ENCODE results near the gene YWHAE.
"Not testable (repeated sequence)": the region's sequence is repeated elsewhere in the genome, so short reads cannot be mapped to it uniquely, and the experiment has no call there.

The YWHAE gene

GRCh38 chr17:1373707-1374237, 26.2 kb downstream of the YWHAE start:
- no peak for DNase-seq

DNA sequence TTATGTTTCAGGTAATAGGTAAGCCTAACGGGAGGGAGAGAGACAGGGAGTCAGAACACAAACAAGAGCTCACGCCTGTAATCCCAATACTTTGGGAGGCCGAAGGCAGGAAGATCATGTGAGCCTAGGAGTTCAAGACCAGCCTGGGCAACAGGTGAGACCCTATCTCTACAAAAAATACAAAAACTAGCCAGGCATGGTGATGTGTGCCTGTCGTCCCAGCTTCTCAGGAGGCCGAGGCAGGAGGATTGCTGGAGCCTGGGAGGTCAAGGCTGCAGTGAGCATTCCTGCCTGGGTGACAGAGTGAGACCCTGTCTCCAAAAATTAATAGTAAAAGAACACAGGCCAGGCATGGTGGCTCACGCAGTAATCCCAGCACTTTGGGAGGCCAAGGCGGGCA, 27.4 kb downstream of the YWHAE start:
- no peak for DNase-seq

DNA sequence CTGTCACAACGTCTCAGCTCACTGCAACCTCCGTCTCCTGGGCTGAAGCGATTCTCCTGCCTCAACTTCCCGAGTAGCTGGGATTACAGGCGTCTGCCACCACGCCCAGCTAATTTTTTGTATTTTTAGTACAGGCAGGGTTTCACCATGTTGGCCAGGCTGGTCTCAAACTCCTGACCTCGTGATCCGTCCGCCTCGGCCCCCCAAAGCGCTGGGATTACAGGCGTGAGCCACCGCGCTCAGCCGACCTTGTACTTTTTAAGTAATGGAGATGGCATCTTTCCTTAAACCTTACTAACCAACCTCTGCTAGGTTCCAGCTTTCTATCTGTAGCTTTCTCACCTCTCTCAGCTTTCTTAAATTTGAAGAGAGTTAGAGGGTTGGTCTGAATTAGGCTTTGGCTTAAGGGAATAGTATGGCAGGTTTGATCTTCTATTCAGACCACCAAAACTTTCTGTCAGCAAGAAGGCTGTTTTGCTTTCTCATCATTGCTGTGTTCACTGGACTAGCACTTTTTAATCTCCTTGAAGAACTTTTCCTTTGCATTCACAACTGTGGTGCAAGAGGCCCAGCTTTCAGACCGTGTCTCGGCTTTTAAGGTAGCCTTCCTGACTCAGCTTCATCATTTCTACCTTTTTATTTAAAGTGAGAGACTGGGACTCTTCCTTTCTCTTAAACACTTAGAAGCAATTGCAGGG, 28.0 kb downstream of the YWHAE start:
- DNase-seq: no peak

GRCh38 chr17:1368588-1368987, 31.4 kb downstream of the YWHAE start:
- DNase-seq: no peak

DNA sequence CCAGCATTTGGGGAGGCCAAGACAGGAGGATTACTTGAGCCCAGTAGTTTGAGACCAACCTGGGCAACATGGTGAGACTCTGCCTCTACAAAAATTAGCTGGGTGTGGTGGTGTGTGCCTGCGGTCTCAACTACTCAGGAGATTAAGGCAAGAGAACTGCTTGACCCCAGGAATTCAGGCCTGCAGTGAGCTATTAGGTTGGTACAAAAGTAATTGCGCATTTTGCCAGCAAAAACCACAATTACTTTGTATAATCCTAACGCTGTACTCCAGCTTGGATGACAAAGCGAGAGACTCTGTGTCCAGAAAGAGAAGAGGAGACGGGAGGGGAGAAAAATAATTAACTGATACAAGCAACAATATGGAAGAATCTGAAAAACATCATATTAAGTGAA, 32.7 kb downstream of the YWHAE start:
- no peak for DNase-seq

GRCh38 chr17:1366234-1366633, 33.8 kb downstream of the YWHAE start:
- no peak for DNase-seq

GRCh38 chr17:1365445-1366039, 34.5 kb downstream of the YWHAE start:
- DNase-seq: peak; percentile 70

DNA sequence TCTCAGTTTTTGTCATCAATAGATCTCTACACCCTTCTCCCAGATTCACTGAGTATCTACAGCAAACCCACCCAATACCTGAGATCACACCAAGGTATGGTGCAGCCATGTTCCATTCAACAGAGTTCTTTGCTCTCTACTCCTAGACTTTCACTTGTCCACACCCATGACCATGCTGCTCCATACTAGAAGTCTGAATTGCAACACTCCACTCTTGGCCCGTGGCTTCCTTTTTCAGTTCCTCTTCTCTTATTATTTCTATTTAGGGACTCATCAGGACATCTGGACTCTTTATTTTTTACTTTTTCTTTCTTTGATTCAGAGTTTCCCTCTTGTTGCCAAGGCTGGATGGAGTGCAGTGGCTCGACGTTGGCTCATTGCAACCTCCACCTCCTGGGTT, 37.1 kb downstream of the YWHAE start:
- DNase-seq: no peak

DNA sequence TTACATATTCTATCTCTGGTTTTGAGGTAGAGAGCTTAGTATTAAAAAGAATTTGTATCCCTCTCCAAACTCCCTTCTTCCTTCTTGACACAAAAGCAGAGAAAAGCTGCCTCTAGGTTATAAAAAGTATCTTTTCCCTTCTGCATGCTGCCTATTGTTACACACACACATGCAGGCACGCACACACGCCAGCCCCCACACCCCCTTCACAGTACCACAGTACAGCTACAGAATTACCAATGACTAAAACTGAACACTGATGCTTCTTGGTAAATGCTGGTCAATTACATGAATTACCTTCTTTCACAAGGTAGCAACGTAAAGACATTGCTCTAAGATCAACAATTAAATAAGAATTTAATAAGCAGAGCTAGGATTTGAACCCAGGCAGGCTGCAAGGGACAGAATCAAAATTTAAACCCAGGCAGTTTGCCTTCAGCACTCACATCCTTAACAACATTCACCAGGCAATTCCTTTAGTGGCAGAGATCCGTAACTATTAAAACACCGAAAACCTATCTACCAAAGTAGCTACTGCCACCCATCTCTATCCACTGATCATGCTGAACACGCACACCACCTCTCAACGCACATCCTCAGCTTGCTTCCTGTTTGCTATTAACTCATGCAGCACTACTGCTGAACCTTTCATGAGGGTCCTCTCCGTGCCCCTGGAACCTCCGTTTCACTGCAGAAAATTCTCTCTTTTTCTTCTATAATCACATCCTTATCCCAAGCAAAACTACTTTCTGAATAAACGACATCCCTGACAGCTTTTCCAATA, 37.8 kb downstream of the YWHAE start:
- no peak for DNase-seq

- DNase-seq: no peak
Measured at GRCh38 chr17:1360975-1361374, 39.0 kb downstream of the YWHAE start.

GRCh38 chr17:1360315-1360714, 39.7 kb downstream of the YWHAE start:
- not testable (repeated sequence) for DNase-seq

- DNase-seq: no peak
Measured at GRCh38 chr17:1354030-1354429, 46.0 kb downstream of the YWHAE start.

GRCh38 chr17:1352530-1352929, 47.5 kb downstream of the YWHAE start:
- not testable (repeated sequence) for DNase-seq

DNA sequence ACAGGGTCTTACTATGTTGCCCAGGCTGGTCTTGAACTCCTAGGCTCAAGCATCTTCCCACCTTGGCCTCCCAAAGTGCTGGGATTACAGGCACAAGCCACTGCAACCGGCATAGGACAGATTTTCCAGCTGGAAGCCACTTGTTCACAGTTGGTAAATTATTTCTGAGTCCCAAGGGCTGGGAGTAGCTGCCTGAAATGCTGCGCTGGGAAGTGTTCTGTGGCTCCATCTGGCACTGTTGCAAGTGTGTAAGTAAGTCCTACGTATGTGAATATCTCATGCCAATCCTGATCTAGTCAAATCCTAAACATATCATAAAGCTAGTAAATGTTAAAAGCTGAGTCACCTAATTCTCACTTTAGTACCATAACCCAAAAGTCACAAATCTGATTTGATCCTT, 48.1 kb downstream of the YWHAE start:
- no peak for DNase-seq

DNA sequence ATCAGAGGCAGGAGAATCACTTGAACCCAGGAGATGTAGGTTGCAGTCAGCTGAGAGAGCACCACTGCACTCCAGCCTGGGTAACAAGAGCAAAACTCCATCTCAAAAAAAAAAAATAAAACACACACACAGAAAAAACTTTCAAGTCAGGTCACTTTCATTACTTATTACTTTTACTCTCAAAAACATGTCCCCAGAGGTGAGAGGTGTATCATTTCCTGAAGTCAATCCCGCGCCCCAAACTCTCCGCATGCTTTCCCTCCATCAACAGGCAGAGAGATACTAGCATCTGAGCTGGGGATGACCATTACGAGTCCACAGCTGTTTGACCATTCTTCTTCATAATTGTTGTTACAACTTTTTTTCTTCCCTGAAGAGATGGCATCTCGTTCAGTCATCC, 48.7 kb downstream of the YWHAE start:
- no peak for DNase-seq

DNA sequence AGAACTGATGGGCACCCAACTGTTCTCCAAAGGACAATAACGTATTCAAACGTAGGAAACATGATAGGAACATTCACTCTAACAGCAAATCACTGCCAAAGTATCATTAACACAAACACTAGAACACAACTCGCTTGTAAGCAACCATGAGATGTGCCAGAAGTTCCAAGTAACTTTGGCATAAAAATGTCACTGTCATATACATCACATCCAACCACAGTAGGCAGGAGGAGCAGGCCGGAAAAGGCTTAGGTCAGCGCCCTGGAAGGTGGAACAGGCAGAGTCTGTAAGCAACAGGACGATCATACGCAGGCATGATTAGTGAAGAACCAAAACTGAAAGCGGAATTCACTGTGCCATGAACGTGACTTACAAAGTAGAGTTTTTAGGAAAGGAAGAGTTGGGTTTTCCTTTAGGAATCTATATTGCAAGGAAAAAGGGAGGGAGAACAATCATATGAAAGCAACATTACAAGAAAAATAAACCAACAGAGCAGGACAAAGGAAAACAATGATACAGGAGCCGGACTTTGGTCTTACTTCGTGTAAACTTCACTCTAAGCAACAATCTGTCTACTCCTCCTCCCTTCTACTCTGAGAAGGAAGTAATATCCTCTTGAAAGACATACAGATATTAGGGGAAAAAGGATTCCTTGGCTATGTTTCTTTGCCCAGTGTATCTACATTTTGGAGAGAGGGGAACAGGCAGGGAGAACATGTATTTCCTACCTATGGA, 52.3 kb downstream of the YWHAE start:
- DNase-seq: no peak

DNA sequence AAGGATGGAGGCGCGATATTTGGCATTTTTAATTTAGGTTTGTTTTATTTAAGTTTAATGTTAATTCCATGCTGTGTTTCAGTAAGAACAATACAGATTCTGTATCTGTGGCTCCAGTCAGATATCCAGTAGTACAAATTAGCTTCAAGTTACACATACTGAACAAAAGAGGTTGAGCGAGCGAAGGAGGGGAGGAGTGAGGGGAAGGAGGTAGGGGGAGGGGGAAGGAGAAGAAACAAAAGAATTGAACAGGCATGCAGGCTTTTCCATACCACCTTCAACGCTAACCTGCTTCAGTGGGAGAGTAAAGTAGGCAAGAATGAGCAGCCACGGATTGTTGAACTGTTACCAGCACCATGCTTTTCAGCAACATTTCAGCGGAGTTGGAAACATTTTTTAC, 55.5 kb downstream of the YWHAE start:
- DNase-seq: no peak

- no peak for DNase-seq
Measured at GRCh38 chr17:1343554-1343953, 56.5 kb downstream of the YWHAE start.

DNA sequence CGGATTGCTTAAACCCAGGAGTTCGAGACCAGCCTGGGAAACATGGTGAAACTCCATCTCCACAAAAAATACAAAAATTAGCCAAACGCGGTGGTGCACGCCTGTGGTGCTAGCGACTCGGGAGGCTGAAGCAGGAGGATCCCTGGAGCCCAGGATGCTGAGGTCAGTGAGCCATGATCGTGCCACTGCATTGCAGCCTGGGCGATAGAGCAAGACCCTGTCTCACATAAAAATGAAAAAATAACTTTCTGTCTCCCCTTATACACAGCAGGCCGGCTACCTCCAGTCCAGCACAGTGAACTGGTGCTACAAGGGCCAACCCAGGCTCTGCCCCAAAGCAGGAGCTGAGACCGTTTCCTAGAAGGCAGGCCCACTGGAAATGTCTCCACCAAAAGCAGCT, 59.7 kb downstream of the YWHAE start:
- no peak for DNase-seq

- DNase-seq: no peak
Measured at GRCh38 chr17:1331708-1332107, 68.3 kb downstream of the YWHAE start.

- DNase-seq: no peak
Measured at GRCh38 chr17:1329745-1330343, 70.2 kb downstream of the YWHAE start.

- DNase-seq: no peak
Measured at GRCh38 chr17:1328437-1328836, 71.6 kb downstream of the YWHAE start.

DNA sequence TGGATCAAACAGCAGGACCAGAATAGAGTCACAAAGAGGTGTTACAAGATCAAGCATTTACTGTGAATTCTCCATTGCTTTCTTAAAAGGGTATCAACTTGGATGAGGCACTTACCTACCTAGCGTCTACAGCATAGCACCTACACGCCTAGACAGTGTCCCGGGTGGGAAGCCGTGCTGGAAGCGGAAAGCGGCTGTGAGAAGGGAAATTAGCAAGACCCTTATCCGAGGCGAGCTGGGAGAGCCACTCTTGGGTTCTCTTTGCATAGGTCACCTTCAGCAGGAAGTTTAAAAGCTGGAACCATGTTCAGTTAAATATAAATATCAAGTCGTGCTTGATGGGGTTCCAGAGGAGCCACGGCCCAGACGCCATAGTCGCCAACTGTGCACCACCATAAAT, 74.3 kb downstream of the YWHAE start:
- no peak for DNase-seq
